Esophagus muscularis mucosa (tissue), 4 donors: Measurements from ENCODE around the gene TGM3. TPM values are rescaled to one million over a fixed set of nuclear protein-coding genes. Genes with fewer than 3 reads are reported as not detected.

Experiments used
- DNase-seq: peaks from one replicate; pipeline ENCODE4 v3.0.0-alpha.2; 2017; ENCODE audit errors: extremely low spot score
- H3K27ac ChIP-seq, 4 donors: fragments of 200-600 bp; sonication (generic); replicated peaks in 1 of 4; 1 replicate in 3 of 4; 2 replicates in 1 of 4; pipeline ENCODE4 v1.5.1; 2016 to 2019; ENCODE audit warnings: mild to moderate bottlenecking in 1 of 4
- H3K27me3 ChIP-seq, 4 donors: fragments of 200-600 bp; sonication (generic); one replicate each; pipeline versions ENCODE4 v1.5.1 to v1.6.0; 2016 to 2019
- H3K36me3 ChIP-seq, 4 donors: fragments of 200-600 bp; sonication (generic); one replicate each; pipeline ENCODE4 v1.5.1; 2016 to 2019
- H3K4me1 ChIP-seq, 4 donors: fragments of 200-600 bp; sonication (generic); one replicate each; pipeline ENCODE4 v1.5.1; 2016 to 2019
- H3K4me3 ChIP-seq, 4 donors: fragments of 200-600 bp; sonication (generic); 1 replicate in 2 of 4; 2 replicates in 2 of 4; pipeline ENCODE4 v1.5.1; 2016 to 2019; ENCODE audit warnings: mild to moderate bottlenecking in 4 of 4, moderate library complexity in 1 of 4
- H3K9me3 ChIP-seq, 4 donors: fragments of 200-600 bp; sonication (generic); 1 replicate in 3 of 4; 2 replicates in 1 of 4; pipeline ENCODE4 v1.5.1; 2016 to 2019
- CTCF ChIP-seq, 3 experiments: fragments of 200-600 bp in 2 of 3; fragments of 450-650 bp in 1 of 3; sonication (generic) in 2 of 3; IDR thresholded peaks; one replicate each; pipeline ENCODE4 v1.5.1; 2017 to 2019; ENCODE audit warnings: antibody characterized with exemption in 3 of 3, mild to moderate bottlenecking in 2 of 3, moderate library complexity in 1 of 3
- EP300 ChIP-seq: sonication (generic); formaldehyde crosslinking; IDR thresholded peaks from one replicate; pipeline ENCODE4 v1.6.1; 2017; ENCODE audit warnings: antibody characterized with exemption
- POLR2A ChIP-seq: fragments of 450-650 bp; IDR thresholded peaks from one replicate; pipeline ENCODE4 v1.6.1; 2017; ENCODE audit warnings: antibody characterized with exemption, moderate library complexity, mild to moderate bottlenecking, low read depth
- POLR2AphosphoS5 ChIP-seq, 2 donors: sonication (generic); formaldehyde crosslinking; IDR thresholded peaks; one replicate each; pipeline ENCODE4 v1.6.1; 2017; ENCODE audit warnings: antibody characterized with exemption in 2 of 2
- WGBS: methylation state at CpG from one replicate; pipeline ENCODE4 v1.1.5; 2018; 5-methylcytosine and 5-hydroxymethylcytosine counted together
- intact Hi-C: fragments of 100-400 bp; cut with DNase I; formaldehyde crosslinking; loops from one replicate; pipeline ENCODE4 v1.15.1; 2023
- total RNA-seq, 4 donors: library from RNA; depleted of rRNA; stranded (reverse); fragments of >200 nt; gene quantifications; one replicate each; pipeline versions ENCODE4 v1.1.0 to v1.2.1, GENCODE V29; 2016

Gene TGM3
- total RNA-seq, 4 donors from 2014 or later: 0.83 TPM; not detected in 3

DNA sequence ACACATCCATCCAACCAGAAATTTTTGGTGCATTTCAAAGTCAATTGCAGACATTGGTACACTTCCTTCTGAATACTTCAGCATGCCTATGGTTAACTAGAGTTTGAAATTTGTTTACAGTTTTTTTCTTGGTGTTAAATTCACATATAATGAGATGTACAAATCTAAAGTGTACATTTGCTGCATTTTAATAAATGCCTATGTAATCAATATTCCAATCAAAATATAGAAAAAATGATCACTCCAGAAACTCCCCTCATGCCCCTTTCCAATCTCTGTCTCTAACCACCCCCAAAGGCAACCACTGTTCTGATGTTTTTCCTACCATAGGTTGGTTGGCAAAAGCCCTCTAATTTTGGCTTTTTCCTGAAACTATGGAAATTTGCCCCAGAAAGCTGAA is 77.3 kb downstream of the TGM3 start:
- TF ChIP-seq CTCF (IDR thresholded peaks at IDR 0.05): no peak
- TF ChIP-seq EP300: no peak
- Histone ChIP-seq H3K4me3 (no peak overlapping the region), H3K4me1 (no peaks in the 10 kb centered on the region), H3K36me3 (no peaks in the 10 kb centered on the region), H3K27me3 (peaks cover 0 to 23% (median 0%) of the 10 kb centered on the region in 4 donors), H3K27ac (no peak overlapping the region), H3K9me3 (peaks cover 0 to 5% (median 0%) of the 10 kb centered on the region in 4 donors)
- intact Hi-C loops: no loop called here
- no peak for DNase-seq

GRCh38 chr20:2374346-2375125 is 78.7 kb downstream of the TGM3 start:
- intact Hi-C loops: no loop called here
- H3K27ac ChIP-seq: no peak overlapping the region
- no peaks in the 10 kb centered on the region for H3K36me3 ChIP-seq
- H3K27me3 ChIP-seq: peaks cover 0 to 23% (median 0%) of the 10 kb centered on the region in 4 donors
- no peaks in the 10 kb centered on the region for H3K4me1 ChIP-seq
- H3K9me3 ChIP-seq: no peaks in the 10 kb centered on the region
- no peak overlapping the region for H3K4me3 ChIP-seq
- peak; percentile 87 for DNase-seq
- 85% methylated on average over 7 of the region's 9 CpGs for WGBS
- TF ChIP-seq CTCF (IDR thresholded peaks at IDR 0.05) (no peak), POLR2AphosphoS5 (IDR thresholded peaks at IDR 0.05) (no peak), EP300 (no peak), POLR2A (no peak)

GRCh38 chr20:2378893-2379292 is 83.1 kb downstream of the TGM3 start:
- 88% methylated on average over 7 of the region's 7 CpGs for WGBS
- H3K9me3 ChIP-seq: no peaks in the 10 kb centered on the region
- H3K4me1 ChIP-seq: no peaks in the 10 kb centered on the region
- H3K36me3 ChIP-seq: no peaks in the 10 kb centered on the region
- no peak for DNase-seq
- H3K27ac ChIP-seq: no peak overlapping the region
- intact Hi-C loops: no loop called here
- TF ChIP-seq EP300: no peak
- no peak for TF ChIP-seq POLR2AphosphoS5 (IDR thresholded peaks at IDR 0.05)
- TF ChIP-seq POLR2A: no peak
- no peak for TF ChIP-seq CTCF (IDR thresholded peaks at IDR 0.05)
- H3K4me3 ChIP-seq: no peak overlapping the region
- H3K27me3 ChIP-seq: peaks cover 0 to 6% (median 0%) of the 10 kb centered on the region in 4 donors

DNA sequence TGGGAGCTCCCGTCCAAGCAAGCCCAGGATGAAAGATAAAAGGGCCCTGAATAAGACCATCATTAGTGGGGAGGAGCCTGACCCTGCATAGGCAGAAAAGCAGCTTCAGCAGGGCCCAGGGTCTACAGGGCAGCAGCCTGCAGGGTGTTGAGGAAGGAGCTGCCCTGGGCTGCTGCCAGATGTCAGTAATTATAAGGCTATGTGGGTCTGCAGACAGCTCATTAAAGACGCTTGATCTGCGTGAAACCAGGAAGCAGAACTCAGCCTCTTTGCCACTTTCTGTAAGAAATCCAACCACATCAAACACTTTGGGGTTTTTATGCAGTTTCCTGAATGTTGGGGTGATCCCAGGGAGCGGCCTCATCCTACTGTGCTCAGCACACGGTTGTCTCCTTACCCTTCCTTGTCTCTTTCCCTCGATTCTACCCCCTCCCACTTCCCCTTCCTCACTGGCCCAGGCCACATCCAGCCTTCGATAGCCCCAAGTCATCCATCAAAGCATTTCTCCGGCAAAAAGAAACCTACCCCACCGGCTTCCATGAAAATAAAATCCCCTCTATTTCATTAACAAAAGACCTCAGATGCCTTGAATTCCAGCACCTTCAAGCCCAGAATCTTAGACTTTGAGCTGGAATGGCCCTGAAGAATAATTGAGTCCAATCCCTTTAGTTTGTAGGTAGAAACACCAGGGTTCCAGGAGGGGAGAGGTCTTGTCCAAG is 83.9 kb downstream of the TGM3 start:
- no peaks in the 10 kb centered on the region for H3K36me3 ChIP-seq
- H3K27ac ChIP-seq: no peak overlapping the region
- TF ChIP-seq POLR2A: no peak
- TF ChIP-seq CTCF (IDR thresholded peaks at IDR 0.05): no peak
- no peak for TF ChIP-seq EP300
- TF ChIP-seq POLR2AphosphoS5 (IDR thresholded peaks at IDR 0.05): no peak
- 32% methylated on average over 9 of the region's 9 CpGs for WGBS
- intact Hi-C loops: no loop called here
- H3K9me3 ChIP-seq: no peaks in the 10 kb centered on the region
- peaks cover 0 to 3% (median 0%) of the 10 kb centered on the region in 4 donors for H3K27me3 ChIP-seq
- no peak for DNase-seq
- H3K4me3 ChIP-seq: no peak overlapping the region
- no peaks in the 10 kb centered on the region for H3K4me1 ChIP-seq
